SH-SY5Y (cell line): Measurements from ENCODE around the gene TRIM7.

Source experiments
- GATA2 ChIP-seq: IDR thresholded peaks from 2 replicates; pipeline ENCODE4 v1.6.1; 2011; ENCODE audit warnings: mild to moderate bottlenecking, low read depth, low read length
- GATA3 ChIP-seq: IDR thresholded peaks from 2 replicates; pipeline ENCODE4 v1.6.1; 2011; ENCODE audit warnings: low read depth, mild to moderate bottlenecking, low read length, moderate library complexity

DNA sequence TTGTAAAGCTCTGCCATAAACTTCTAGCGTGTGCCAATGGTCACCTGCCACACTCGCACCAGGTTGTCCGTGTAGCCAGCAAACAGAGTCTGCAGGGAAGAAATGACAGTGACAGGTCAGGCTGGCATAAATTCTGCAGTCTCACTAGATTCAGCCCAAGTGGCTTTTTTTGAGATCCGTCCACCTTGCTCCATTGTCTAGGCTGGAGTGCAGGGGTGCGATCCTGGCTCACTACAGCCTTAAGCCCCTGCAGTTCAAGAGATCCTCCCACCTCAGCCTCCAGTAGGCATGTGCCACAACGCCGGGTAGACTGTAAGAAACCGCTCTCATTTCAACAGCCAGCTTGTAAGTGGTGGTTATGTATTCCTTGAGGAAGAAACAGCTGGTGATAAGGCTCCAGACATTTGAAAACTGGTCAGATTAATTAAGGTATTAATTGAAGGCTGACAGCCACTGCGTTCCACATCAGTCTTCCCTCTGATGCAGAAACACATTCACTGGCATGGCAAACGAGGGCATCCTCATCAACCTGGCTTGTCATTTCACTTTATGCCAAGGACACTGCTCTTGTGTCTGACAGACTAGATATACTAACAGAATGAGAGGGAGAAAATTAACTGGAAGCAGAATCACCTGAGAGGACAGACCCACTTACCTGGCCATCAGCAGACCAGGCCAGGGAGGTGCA, 32.1 kb upstream of the TRIM7 start:
- TF ChIP-seq GATA2 = no peak
- TF ChIP-seq GATA3 = no peak
